ENCODE data around the gene AKT3. TPM values are rescaled to one million over a fixed set of nuclear protein-coding genes. Genes with fewer than 3 reads are reported as not detected.

Gene AKT3
- polyA plus RNA-seq, 2 of the 4 experiments (the other 2 are of a cell fraction), result 18.4 to 43.5 TPM

DNA sequence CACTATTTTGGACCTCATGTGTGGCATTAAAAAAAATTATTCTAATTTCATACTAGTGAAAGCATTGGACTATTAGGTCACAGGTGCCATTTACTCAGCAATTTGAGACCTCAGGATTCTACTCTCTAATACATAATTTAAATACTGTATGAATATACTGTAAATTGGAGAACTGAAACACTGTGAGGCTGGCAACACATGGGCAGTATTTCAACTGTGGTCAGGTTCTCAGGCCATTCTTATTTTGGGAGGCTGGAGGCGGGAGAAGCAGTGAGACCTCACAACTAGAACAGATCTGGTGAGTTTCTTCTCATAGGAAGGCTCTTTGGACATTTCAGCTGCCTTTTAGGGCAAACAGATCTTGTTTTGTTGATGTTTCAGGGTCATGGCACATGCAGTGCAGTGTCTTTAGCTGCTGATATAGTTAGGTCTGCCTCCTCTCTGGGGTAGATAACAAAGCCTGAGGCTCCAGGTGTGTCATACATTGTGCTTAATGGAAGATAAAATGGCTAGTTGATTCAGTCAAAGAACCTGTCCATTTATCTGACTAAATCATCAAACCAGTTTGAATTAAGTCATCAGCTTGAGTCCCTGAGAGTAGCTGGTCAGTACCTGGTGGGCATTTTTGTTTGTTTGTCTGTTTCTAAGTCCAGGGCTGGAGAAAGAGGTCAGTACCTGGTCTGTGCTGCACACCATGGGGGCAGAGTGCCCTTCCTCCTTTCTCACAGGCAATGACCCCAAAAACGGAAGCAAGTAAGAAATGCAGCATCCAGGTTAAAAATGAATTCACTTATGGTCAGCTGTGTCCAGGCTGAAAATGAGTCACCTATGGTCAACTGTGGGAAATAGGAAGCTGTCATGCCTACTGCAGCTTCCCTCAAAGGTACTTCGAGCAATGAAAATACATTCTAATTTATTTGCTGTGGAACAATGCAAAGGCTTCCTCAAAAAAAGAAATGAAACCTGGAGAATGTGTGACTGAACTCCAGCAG lies 378.0 kb downstream of the AKT3 start:
- Histone ChIP-seq H3K27ac (no peak overlapping the region), H3K4me1 (no peaks in the 10 kb centered on the region), H3K9me3 (no peaks in the 10 kb centered on the region), H3K4me3 (no peak overlapping the region), H3K4me2 (no peak overlapping the region)
- FAIRE-seq, result no peak
- CTCF ChIA-PET, result no interaction called here
- ATAC-seq, result no peak
- POLR2A ChIA-PET, result no interaction called here
- TF ChIP-seq, protein P1, sequence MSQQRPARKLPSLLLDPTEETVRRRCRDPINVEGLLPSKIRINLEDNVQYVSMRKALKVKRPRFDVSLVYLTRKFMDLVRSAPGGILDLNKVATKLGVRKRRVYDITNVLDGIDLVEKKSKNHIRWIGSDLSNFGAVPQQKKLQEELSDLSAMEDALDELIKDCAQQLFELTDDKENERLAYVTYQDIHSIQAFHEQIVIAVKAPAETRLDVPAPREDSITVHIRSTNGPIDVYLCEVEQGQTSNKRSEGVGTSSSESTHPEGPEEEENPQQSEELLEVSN (IDR thresholded peaks at IDR 0.05; ENCODE audit: borderline replicate concordance, low read depth), result no peak
- TF ChIP-seq, protein P2, sequence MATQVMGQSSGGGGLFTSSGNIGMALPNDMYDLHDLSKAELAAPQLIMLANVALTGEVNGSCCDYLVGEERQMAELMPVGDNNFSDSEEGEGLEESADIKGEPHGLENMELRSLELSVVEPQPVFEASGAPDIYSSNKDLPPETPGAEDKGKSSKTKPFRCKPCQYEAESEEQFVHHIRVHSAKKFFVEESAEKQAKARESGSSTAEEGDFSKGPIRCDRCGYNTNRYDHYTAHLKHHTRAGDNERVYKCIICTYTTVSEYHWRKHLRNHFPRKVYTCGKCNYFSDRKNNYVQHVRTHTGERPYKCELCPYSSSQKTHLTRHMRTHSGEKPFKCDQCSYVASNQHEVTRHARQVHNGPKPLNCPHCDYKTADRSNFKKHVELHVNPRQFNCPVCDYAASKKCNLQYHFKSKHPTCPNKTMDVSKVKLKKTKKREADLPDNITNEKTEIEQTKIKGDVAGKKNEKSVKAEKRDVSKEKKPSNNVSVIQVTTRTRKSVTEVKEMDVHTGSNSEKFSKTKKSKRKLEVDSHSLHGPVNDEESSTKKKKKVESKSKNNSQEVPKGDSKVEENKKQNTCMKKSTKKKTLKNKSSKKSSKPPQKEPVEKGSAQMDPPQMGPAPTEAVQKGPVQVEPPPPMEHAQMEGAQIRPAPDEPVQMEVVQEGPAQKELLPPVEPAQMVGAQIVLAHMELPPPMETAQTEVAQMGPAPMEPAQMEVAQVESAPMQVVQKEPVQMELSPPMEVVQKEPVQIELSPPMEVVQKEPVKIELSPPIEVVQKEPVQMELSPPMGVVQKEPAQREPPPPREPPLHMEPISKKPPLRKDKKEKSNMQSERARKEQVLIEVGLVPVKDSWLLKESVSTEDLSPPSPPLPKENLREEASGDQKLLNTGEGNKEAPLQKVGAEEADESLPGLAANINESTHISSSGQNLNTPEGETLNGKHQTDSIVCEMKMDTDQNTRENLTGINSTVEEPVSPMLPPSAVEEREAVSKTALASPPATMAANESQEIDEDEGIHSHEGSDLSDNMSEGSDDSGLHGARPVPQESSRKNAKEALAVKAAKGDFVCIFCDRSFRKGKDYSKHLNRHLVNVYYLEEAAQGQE (IDR thresholded peaks at IDR 0.05), result no peak
- TF ChIP-seq JUNB (IDR thresholded peaks at IDR 0.05) (no peak), SREBF2 (IDR thresholded peaks at IDR 0.05) (no peak), ZNF302 (CRISPR knock-in tag; IDR thresholded peaks at IDR 0.05) (no peak), HOXB5 (CRISPR knock-in tag; IDR thresholded peaks at IDR 0.05) (no peak), MYC (IDR thresholded peaks at IDR 0.05; ENCODE audit: borderline replicate concordance, low read length) (no peak), FOSB (CRISPR knock-in tag; IDR thresholded peaks at IDR 0.05) (no peak), TFCP2L1 (CRISPR knock-in tag; IDR thresholded peaks at IDR 0.05) (no peak), HOXB13 (CRISPR knock-in tag; IDR thresholded peaks at IDR 0.05; ENCODE audit: low read depth) (no peak), RFX5 (IDR thresholded peaks at IDR 0.05) (no peak), RAD21 (conservative IDR thresholded peaks at IDR 0.05 in 1 of 2, IDR thresholded peaks at IDR 0.05 in 1 of 2) (no peak), CHD4 (IDR thresholded peaks at IDR 0.05; ENCODE audit: borderline replicate concordance) (no peak), KDM5A (IDR thresholded peaks at IDR 0.05) (no peak), RCOR1 (IDR thresholded peaks at IDR 0.05; ENCODE audit: low read depth, low read length) (no peak), MAFK (IDR thresholded peaks at IDR 0.05; ENCODE audit: partially characterized antibody) (no peak), NPAS2 (CRISPR knock-in tag; IDR thresholded peaks at IDR 0.05; ENCODE audit: borderline replicate concordance) (no peak), POLR2A (IDR thresholded peaks at IDR 0.05; ENCODE audit: low read length) (no peak)
- TF ChIP-seq, protein P3, sequence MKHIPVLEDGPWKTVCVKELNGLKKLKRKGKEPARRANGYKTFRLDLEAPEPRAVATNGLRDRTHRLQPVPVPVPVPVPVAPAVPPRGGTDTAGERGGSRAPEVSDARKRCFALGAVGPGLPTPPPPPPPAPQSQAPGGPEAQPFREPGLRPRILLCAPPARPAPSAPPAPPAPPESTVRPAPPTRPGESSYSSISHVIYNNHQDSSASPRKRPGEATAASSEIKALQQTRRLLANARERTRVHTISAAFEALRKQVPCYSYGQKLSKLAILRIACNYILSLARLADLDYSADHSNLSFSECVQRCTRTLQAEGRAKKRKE (CRISPR knock-in tag; IDR thresholded peaks at IDR 0.05; ENCODE audit: low read depth), result no peak
- DNase-seq (ENCODE audit: low read depth in 1 of 2, low spot score in 1 of 2), result no peak
- 94% methylated on average over 3 of the region's 3 CpGs for WGBS (ENCODE audit: missing lambda C conversion rate)

DNA sequence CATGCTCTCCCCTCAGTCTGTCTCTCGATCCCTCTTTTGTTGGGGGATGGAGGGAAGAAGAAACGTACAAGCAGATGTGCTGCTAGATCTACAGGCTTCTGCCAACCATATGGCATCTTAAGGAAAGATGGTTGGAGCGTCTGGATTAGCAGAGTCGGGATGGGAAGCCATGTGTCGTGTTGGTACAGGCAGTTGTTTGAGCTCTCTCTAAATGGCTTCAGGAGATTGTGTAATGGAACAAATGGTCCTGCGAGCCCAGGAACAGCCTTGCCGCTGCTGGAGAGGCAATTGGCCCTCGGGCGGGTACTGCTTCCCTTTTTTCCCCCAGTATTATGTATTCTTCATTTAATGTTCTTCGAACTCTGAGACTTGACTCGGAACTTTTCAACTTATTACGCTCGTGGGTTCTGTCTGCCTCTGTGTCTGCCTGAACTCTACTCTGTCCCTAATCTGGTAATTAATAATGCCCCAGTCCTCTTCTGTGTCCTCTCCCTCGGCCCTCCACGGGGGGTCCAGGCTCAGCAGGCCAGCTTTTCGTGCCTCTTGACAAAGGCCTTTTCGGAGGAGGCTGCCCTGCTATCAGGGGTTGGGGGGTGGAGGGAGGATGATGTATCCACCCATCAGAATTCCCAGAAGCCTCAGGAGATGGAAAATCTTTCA lies 378.9 kb downstream of the AKT3 start:
- no peak for FAIRE-seq
- ATAC-seq, result no peak
- no peak overlapping the region for H3K27ac ChIP-seq
- WGBS (ENCODE audit: missing lambda C conversion rate), result 84% methylated on average over 17 of the region's 17 CpGs
- no peaks in the 10 kb centered on the region for H3K9me3 ChIP-seq
- no peak overlapping the region for H3K4me2 ChIP-seq
- CTCF ChIA-PET, result no interaction called here
- POLR2A ChIA-PET, result no interaction called here
- no peaks in the 10 kb centered on the region for H3K4me1 ChIP-seq
- DNase-seq (ENCODE audit: low read depth in 1 of 2, low spot score in 1 of 2), result no peak
- H3K4me3 ChIP-seq, result no peak overlapping the region
- TF ChIP-seq MAFK (IDR thresholded peaks at IDR 0.05; ENCODE audit: partially characterized antibody) (no peak), RARB (CRISPR knock-in tag; IDR thresholded peaks at IDR 0.05) (no peak), FOSB (CRISPR knock-in tag; IDR thresholded peaks at IDR 0.05) (no peak), MYC (IDR thresholded peaks at IDR 0.05; ENCODE audit: borderline replicate concordance, low read length) (no peak), CHD2 (IDR thresholded peaks at IDR 0.05; ENCODE audit: low read length, partially characterized antibody) (no peak), SMC3 (IDR thresholded peaks at IDR 0.05) (no peak), ZSCAN20 (CRISPR knock-in tag; IDR thresholded peaks at IDR 0.05) (no peak), ZNF302 (CRISPR knock-in tag; IDR thresholded peaks at IDR 0.05) (no peak), HDAC2 (IDR thresholded peaks at IDR 0.05) (no peak), EHF (CRISPR knock-in tag; IDR thresholded peaks at IDR 0.05) (no peak), EP300 (IDR thresholded peaks at IDR 0.05) (no peak)
- TF ChIP-seq, protein P3 (CRISPR knock-in tag; IDR thresholded peaks at IDR 0.05; ENCODE audit: low read depth), result no peak
- TF ChIP-seq, protein P4, sequence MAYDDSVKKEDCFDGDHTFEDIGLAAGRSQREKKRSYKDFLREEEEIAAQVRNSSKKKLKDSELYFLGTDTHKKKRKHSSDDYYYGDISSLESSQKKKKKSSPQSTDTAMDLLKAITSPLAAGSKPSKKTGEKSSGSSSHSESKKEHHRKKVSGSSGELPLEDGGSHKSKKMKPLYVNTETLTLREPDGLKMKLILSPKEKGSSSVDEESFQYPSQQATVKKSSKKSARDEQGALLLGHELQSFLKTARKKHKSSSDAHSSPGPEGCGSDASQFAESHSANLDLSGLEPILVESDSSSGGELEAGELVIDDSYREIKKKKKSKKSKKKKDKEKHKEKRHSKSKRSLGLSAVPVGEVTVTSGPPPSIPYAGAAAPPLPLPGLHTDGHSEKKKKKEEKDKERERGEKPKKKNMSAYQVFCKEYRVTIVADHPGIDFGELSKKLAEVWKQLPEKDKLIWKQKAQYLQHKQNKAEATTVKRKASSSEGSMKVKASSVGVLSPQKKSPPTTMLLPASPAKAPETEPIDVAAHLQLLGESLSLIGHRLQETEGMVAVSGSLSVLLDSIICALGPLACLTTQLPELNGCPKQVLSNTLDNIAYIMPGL (CRISPR knock-in tag; IDR thresholded peaks at IDR 0.05; ENCODE audit: borderline replicate concordance), result no peak

Data from A549 (cell line).